Measurements from ENCODE around the gene KRTAP22-2. TPM values are rescaled to one million over a fixed set of nuclear protein-coding genes. Genes with fewer than 3 reads are reported as not detected.

Gene KRTAP22-2
- total and polyA plus RNA-seq, 11 donors: not detected

GRCh38 chr21:30577766-30578165, 12.4 kb downstream of the KRTAP22-2 start:
- DNase-seq (no peak), ATAC-seq (no peak)
- H3K27me3 ChIP-seq: no peaks in the 10 kb centered on the region
- no peaks in the 10 kb centered on the region for H3K9me3 ChIP-seq
- H3K4me1 ChIP-seq: no peaks in the 10 kb centered on the region
- no peak overlapping the region for H3K4me3 ChIP-seq
- intact Hi-C loops (cut with DNase I): no loop called here
- H3K27ac ChIP-seq: no peak overlapping the region
- no peaks in the 10 kb centered on the region for H3K36me3 ChIP-seq
- TF ChIP-seq POLR2A (IDR thresholded peaks at IDR 0.05): no peak
- TF ChIP-seq CTCF (IDR thresholded peaks at IDR 0.05): no peak

GRCh38 chr21:30567617-30568016, 22.6 kb downstream of the KRTAP22-2 start:
- intact Hi-C loops (cut with DNase I): loop anchor here in 1 of 10 donors (10.0 kb wide), 1 partner anchor 83 kb away; the partner anchor contains the start of genes KRTAP19-1 and KRTAP19-2
- no peak for TF ChIP-seq CTCF (IDR thresholded peaks at IDR 0.05)
- no peak for TF ChIP-seq POLR2A (IDR thresholded peaks at IDR 0.05)
- ATAC-seq: peak; percentile 45 to 84 (median 78)
- H3K4me3 ChIP-seq: no peak overlapping the region
- peaks cover 0 to 8% (median 0%) of the 10 kb centered on the region in 12 donors for H3K4me1 ChIP-seq
- peak overlapping the region in 7 of 12 donors; percentile 6 to 50 (median 24) for H3K27ac ChIP-seq
- DNase-seq: no peak
- no peaks in the 10 kb centered on the region for H3K9me3 ChIP-seq
- H3K36me3 ChIP-seq: no peaks in the 10 kb centered on the region
- no peaks in the 10 kb centered on the region for H3K27me3 ChIP-seq

DNA sequence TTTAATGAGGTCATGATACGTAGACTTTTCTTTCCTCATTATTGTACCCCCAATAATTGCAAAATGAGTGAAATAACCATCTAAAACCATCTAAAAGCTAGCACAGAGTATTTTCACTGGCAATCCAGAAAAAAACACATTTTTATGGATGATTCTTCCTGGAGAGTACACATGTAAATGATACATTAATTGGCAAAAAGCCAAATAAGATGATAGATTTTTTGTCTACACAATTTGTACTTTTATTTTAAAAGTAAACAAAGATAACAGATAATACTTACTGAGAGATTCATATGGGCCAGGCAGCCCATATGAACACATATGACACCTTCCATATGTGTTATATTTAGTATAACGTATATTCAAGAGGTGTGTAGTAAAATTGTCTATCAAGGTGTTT, 26.6 kb downstream of the KRTAP22-2 start:
- no peaks in the 10 kb centered on the region for H3K27me3 ChIP-seq
- H3K9me3 ChIP-seq: no peaks in the 10 kb centered on the region
- no peaks in the 10 kb centered on the region for H3K36me3 ChIP-seq
- H3K27ac ChIP-seq: no peak overlapping the region
- ATAC-seq: no peak
- no peak overlapping the region for H3K4me3 ChIP-seq
- intact Hi-C loops (cut with DNase I): loop anchor here in 1 of 10 donors (10.0 kb wide), 1 partner anchor 79 kb away; the partner anchor contains the start of genes KRTAP19-1 and KRTAP19-2
- DNase-seq: no peak
- 80 to 86% (median 85%) methylated on average over 2 of the region's 2 CpGs for WGBS, 4 donors
- H3K4me1 ChIP-seq: peaks cover 0 to 8% (median 0%) of the 10 kb centered on the region in 12 donors
- no peak for TF ChIP-seq POLR2A (IDR thresholded peaks at IDR 0.05)
- TF ChIP-seq CTCF (IDR thresholded peaks at IDR 0.05): no peak

DNA sequence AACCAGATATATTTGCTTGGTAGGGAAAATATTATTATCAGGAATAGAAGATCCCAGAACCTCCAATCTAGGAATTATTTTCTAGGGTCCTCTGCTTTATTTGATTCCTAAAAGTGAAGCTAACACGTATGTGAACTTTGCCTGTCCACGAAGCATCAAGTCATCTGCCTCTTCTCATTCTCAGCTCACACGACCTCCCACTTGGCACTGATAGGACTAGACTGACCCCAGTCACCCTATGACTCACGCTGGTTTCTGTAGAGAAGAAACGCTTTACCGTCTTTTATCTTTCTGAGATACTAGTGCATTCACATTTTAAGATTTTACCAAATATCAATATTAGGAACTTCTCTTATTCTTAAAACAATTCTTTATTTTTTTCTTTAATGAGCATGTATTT, 27.1 kb downstream of the KRTAP22-2 start:
- intact Hi-C loops (cut with DNase I): loop anchor here in 1 of 10 donors (10.0 kb wide), 1 partner anchor 78 kb away; the partner anchor contains the start of genes KRTAP19-1 and KRTAP19-2
- Histone ChIP-seq H3K27me3 (no peaks in the 10 kb centered on the region), H3K36me3 (no peaks in the 10 kb centered on the region), H3K4me3 (no peak overlapping the region), H3K9me3 (no peaks in the 10 kb centered on the region), H3K27ac (no peak overlapping the region), H3K4me1 (peaks cover 0 to 8% (median 0%) of the 10 kb centered on the region in 12 donors)
- TF ChIP-seq POLR2A (IDR thresholded peaks at IDR 0.05) (no peak), CTCF (IDR thresholded peaks at IDR 0.05) (no peak)
- 23 to 46% (median 35%) methylated on average over 6 of the region's 6 CpGs for WGBS, 4 donors
- ATAC-seq (peak in 2 of 4 donors; percentile 47 to 71), DNase-seq (no peak)

Measured in heart left ventricle (tissue), 16 donors.